Nephron progenitor cell (in vitro differentiated cells): Measurements from ENCODE around the gene PAQR7.

Experiments used
- DNase-seq: peaks from one replicate; pipeline ENCODE4 v3.0.0; 2021
- H3K27ac Mint-ChIP-seq: 2 replicates; pipeline ENCODE4 v1.8.0; 2021; ENCODE audit warnings: mild to moderate bottlenecking, moderate library complexity, mixed read lengths
- H3K27me3 Mint-ChIP-seq: 2 replicates; pipeline ENCODE4 v1.8.0; 2021; ENCODE audit warnings: mild to moderate bottlenecking, low read depth, mixed read lengths; ENCODE audit not compliant: poor library complexity
- H3K36me3 Mint-ChIP-seq: 2 replicates; pipeline ENCODE4 v1.8.0; 2021; ENCODE audit warnings: low read depth, mixed read lengths
- H3K4me1 Mint-ChIP-seq: 2 replicates; pipeline ENCODE4 v1.8.0; 2021; ENCODE audit warnings: mixed read lengths
- H3K4me3 Mint-ChIP-seq: 2 replicates; pipeline ENCODE4 v1.8.0; 2021; ENCODE audit warnings: mild to moderate bottlenecking, moderate library complexity, mixed read lengths
- H3K9me3 Mint-ChIP-seq: 2 replicates; pipeline ENCODE4 v1.8.0; 2021; ENCODE audit warnings: mild to moderate bottlenecking, moderate library complexity, mixed read lengths
- TF ChIP-seq, protein P1 (sequence below): fragments of 200-600 bp; sonication (generic); IDR thresholded peaks from 2 replicates; pipeline ENCODE4 v1.5.0; 2021; ENCODE audit warnings: antibody characterized with exemption

PAQR7 gene

DNA sequence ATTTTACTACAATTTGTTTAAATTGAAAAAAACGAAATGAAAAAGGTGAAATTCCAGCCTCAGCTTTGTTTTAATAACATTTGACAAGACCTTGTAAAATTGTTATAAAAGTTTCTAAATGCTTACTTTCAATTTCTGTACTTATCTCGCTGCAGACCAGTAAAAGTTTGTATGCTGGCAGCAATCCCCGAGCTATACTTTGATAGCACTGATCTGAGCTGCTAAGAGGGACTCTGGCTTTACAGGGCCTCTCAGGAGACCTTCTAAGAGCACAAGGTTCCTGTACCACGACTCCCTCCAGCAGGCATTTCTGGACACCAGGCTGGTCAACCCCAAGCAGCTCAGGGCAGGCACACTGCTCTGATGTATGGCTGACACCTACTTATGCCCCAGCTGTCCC, 17.6 kb upstream of the PAQR7 start:
- H3K4me1 Mint-ChIP-seq, result peaks cover 57% of the 10 kb centered on the region
- no peaks in the 10 kb centered on the region for H3K27me3 Mint-ChIP-seq
- no peak for DNase-seq
- H3K36me3 Mint-ChIP-seq, result peaks cover 35% of the 10 kb centered on the region
- H3K9me3 Mint-ChIP-seq, result no peaks in the 10 kb centered on the region
- H3K4me3 Mint-ChIP-seq, result no peak overlapping the region
- H3K27ac Mint-ChIP-seq, result no peak overlapping the region
- TF ChIP-seq, protein P1, sequence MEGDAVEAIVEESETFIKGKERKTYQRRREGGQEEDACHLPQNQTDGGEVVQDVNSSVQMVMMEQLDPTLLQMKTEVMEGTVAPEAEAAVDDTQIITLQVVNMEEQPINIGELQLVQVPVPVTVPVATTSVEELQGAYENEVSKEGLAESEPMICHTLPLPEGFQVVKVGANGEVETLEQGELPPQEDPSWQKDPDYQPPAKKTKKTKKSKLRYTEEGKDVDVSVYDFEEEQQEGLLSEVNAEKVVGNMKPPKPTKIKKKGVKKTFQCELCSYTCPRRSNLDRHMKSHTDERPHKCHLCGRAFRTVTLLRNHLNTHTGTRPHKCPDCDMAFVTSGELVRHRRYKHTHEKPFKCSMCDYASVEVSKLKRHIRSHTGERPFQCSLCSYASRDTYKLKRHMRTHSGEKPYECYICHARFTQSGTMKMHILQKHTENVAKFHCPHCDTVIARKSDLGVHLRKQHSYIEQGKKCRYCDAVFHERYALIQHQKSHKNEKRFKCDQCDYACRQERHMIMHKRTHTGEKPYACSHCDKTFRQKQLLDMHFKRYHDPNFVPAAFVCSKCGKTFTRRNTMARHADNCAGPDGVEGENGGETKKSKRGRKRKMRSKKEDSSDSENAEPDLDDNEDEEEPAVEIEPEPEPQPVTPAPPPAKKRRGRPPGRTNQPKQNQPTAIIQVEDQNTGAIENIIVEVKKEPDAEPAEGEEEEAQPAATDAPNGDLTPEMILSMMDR, result no peak

DNA sequence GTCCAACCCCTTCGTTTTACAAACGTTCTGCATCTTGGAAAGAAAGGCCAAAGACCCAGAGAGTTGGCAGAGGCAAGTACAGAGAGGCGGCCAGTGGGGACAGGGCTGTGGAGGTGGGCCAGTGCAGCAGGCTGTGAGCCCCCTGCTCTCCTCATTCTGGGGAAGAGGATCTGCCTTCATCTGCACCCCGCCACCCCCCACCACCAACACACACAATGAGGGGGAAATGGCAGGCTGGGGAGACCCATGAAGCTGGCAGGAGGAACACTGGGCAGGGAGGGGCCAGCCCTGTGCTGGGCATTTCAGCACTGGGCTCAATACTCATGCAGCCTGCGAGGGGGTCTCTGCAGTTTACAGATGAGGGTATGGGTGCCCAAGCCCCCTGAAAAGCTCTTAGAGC, 16.1 kb upstream of the PAQR7 start:
- Mint-ChIP-seq H3K4me1 (peaks cover 44% of the 10 kb centered on the region), H3K9me3 (no peaks in the 10 kb centered on the region), H3K27ac (no peak overlapping the region), H3K36me3 (peaks cover 43% of the 10 kb centered on the region), H3K4me3 (no peak overlapping the region), H3K27me3 (no peaks in the 10 kb centered on the region)
- no peak for DNase-seq
- TF ChIP-seq, protein P1, result no peak

GRCh38 chr1:25890239-25891034, 14.9 kb upstream of the PAQR7 start:
- Mint-ChIP-seq H3K36me3 (peaks cover 45% of the 10 kb centered on the region), H3K4me1 (peaks cover 32% of the 10 kb centered on the region), H3K9me3 (no peaks in the 10 kb centered on the region), H3K4me3 (no peak overlapping the region), H3K27ac (peak overlapping the region; percentile 32), H3K27me3 (no peaks in the 10 kb centered on the region)
- TF ChIP-seq, protein P1, result no peak
- DNase-seq, result no peak

DNA sequence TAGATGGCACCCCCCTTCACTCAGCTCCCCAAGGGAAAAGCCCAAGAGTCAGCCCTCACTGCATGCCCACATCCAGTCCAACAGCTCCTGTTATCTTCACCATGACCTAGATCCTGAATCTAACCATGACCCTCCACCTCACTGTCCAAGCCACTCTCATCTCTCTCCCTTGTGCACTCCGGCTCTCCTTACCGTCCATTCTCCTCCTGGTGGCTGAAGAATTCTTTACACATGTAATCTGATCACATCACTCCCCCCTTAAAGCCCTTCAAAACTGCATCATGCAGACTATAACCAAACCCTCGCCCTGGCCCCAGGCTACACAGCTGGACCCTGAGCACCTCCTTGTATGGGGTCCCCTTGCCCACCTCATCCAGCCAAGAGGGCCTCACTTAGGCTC, 14.0 kb upstream of the PAQR7 start:
- H3K27ac Mint-ChIP-seq, result peak overlapping the region; percentile 10
- H3K4me3 Mint-ChIP-seq, result no peak overlapping the region
- peaks cover 28% of the 10 kb centered on the region for H3K4me1 Mint-ChIP-seq
- H3K27me3 Mint-ChIP-seq, result peaks cover 4% of the 10 kb centered on the region
- DNase-seq, result no peak
- TF ChIP-seq, protein P1, result no peak
- H3K36me3 Mint-ChIP-seq, result peaks cover 48% of the 10 kb centered on the region
- no peaks in the 10 kb centered on the region for H3K9me3 Mint-ChIP-seq

DNA sequence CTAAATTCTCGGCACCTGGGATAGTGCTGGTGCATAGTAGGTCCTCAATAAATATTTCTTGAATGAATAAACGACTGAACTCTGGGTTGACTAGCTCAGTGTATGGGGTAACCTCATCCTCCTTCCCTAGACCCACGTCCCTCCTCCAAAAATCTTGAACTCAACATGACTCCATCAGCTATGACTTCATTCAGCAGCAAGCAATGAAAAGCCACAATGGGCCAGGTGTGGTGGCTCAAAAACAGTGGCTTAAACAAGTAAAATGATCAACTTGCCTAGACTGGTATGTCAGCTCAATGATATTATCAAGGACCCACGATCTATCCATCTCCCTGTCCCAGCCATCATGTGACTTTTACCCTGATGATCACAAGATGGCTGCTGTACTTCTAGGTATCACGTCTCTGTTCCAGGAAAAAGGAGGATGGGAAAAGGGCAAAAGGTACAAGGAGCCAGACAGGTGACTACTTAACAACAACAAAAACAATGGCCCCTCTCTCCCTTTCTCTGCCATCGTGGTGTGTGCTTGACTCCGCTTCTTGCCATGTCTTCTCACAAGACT, 13.0 kb upstream of the PAQR7 start:
- Mint-ChIP-seq H3K27ac (no peak overlapping the region), H3K36me3 (peaks cover 47% of the 10 kb centered on the region), H3K4me3 (no peak overlapping the region), H3K27me3 (peaks cover 4% of the 10 kb centered on the region), H3K9me3 (no peaks in the 10 kb centered on the region), H3K4me1 (peaks cover 28% of the 10 kb centered on the region)
- DNase-seq, result no peak
- TF ChIP-seq, protein P1, result no peak

GRCh38 chr1:25885602-25886001, 10.1 kb upstream of the PAQR7 start:
- DNase-seq, result no peak
- Mint-ChIP-seq H3K4me1 (peaks cover 19% of the 10 kb centered on the region), H3K27ac (no peak overlapping the region), H3K4me3 (no peak overlapping the region), H3K27me3 (peaks cover 7% of the 10 kb centered on the region), H3K9me3 (no peaks in the 10 kb centered on the region), H3K36me3 (peaks cover 47% of the 10 kb centered on the region)
- TF ChIP-seq, protein P1, result no peak
